Subcutaneous adipose tissue (tissue), 4 donors: ENCODE data around the gene PTK7. TPM values are rescaled to one million over a fixed set of nuclear protein-coding genes. Genes with fewer than 3 reads are reported as not detected.

Source experiments
- CTCF ChIP-seq: fragments of 450-650 bp; IDR thresholded peaks from one replicate; pipeline ENCODE4 v1.5.1; 2016; ENCODE audit warnings: low read depth, mild to moderate bottlenecking, control low read depth, antibody characterized with exemption, moderate library complexity
- total RNA-seq, 4 donors: library from RNA; depleted of rRNA; stranded (reverse); fragments of >200 nt; gene quantifications; one replicate each; pipeline ENCODE4 v1.1.0, GENCODE V29; 2016

The PTK7 gene
- total RNA-seq, 4 donors from 2014 or later = 1.8 to 11.4 (median 3.6) TPM

- no peak for TF ChIP-seq CTCF
These were observed 98.4 kb downstream of the PTK7 start for GRCh38 chr6:43174263-43175112.

- no peak for TF ChIP-seq CTCF
These were observed 99.7 kb downstream of the PTK7 start for GRCh38 chr6:43175676-43176422.

GRCh38 chr6:43176423-43176786 is 100.3 kb downstream of the PTK7 start:
- no peak for TF ChIP-seq CTCF

GRCh38 chr6:43178150-43178549 is 102.0 kb downstream of the PTK7 start:
- TF ChIP-seq CTCF = no peak

GRCh38 chr6:43178951-43179830 is 103.1 kb downstream of the PTK7 start:
- no peak for TF ChIP-seq CTCF

GRCh38 chr6:43180058-43180457 is 103.9 kb downstream of the PTK7 start:
- no peak for TF ChIP-seq CTCF
